Thyroid gland (tissue), 4 donors: ENCODE results near the gene REXO1.

Experiments
- CTCF ChIP-seq, 6 experiments: fragments of 200-600 bp in 3 of 6; fragments of 450-650 bp in 3 of 6; sonication (generic) in 3 of 6; IDR thresholded peaks; one replicate each; pipeline ENCODE4 v1.5.1; 2016 to 2019; ENCODE audit warnings: antibody characterized with exemption in 6 of 6, mild to moderate bottlenecking in 2 of 6, inconsistent platforms in 1 of 6, moderate library complexity in 1 of 6
- POLR2A ChIP-seq, 2 donors: fragments of 450-650 bp; IDR thresholded peaks; one replicate each; pipeline ENCODE4 v1.6.1; 2017; ENCODE audit warnings: antibody characterized with exemption in 2 of 2, mild to moderate bottlenecking in 2 of 2, moderate library complexity in 1 of 2

DNA sequence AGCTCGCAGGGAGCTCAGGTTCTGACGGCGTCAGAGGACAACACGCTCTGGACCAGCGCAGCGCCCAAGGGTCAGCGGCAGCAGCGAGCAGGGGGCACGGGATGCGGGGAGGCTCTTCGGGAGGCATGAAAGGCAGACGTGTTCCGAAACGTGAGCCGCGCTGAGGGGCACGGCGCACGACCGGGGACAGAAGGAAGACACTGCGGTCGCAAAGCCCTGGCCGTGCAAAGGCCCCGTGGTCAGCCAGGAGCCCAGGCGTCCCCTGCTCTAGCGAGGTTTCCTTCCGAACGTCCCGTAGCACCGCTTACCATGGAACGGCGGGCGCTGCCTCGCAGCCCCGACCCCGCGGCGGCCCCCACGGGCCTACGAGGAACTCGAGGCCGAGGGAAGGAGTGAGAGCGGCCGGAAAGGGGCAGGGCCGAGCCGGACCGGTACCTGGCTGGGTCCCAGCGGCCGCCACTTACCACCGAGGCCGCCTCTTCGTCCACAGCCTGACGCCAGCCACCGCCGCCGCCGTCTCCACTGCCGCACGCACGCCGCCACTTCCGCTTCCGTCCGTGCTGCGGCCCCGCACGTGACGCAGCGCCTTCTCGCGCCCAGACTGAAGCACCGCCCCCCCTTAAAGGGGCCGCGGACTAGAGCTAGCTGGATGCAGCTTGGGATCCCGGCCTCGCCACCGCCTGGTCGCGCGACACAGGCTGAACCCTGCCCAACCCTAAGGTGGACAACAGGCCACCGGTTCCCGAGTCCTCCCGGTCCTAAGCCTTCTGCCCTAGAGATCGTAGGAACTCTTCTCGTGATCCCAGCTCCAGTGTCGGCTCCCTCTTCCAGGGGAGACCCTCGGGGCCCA is 27.6 kb upstream of the REXO1 start:
- TF ChIP-seq CTCF (IDR thresholded peaks at IDR 0.05) (peak in 1 of 6 experiments; percentile 17), POLR2A (IDR thresholded peaks at IDR 0.05) (peak; percentile 56 to 87)
